HEK293 (cell line): Measurements from ENCODE around the gene PACS2.
A peak's percentile ranks its signal among the peaks of the same experiment; 100 is the strongest.

Experiments
- GFI1B ChIP-seq: fragments of 450-650 bp; formaldehyde crosslinking; IDR thresholded peaks from 2 replicates; pipeline ENCODE4 v1.5.1; 2016; ENCODE audit warnings: missing biosample characterization, missing genetic modification characterization
- HIC1 ChIP-seq: fragments of 450-650 bp; formaldehyde crosslinking; IDR thresholded peaks from 2 replicates; pipeline ENCODE4 v1.5.1; 2016; ENCODE audit warnings: missing biosample characterization, missing genetic modification characterization
- KLF10 ChIP-seq: fragments of 450-650 bp; IDR thresholded peaks from 2 replicates; pipeline ENCODE4 v1.5.1; 2018; ENCODE audit warnings: missing biosample characterization, mild to moderate bottlenecking, missing genetic modification characterization
- ZBTB1 ChIP-seq: fragments of 450-650 bp; formaldehyde crosslinking; IDR thresholded peaks from 2 replicates; pipeline ENCODE4 v1.5.1; 2016; ENCODE audit warnings: missing biosample characterization, missing genetic modification characterization
- ZBTB21 ChIP-seq: fragments of 450-650 bp; formaldehyde crosslinking; IDR thresholded peaks from 2 replicates; pipeline ENCODE4 v1.5.1; 2017; ENCODE audit warnings: missing biosample characterization, missing genetic modification characterization
- ZBTB6 ChIP-seq: fragments of 450-650 bp; formaldehyde crosslinking; IDR thresholded peaks from 2 replicates; pipeline ENCODE4 v1.5.1; 2017; ENCODE audit warnings: missing biosample characterization, missing genetic modification characterization
- ZNF121 ChIP-seq: fragments of 450-650 bp; formaldehyde crosslinking; IDR thresholded peaks from 2 replicates; pipeline ENCODE4 v1.5.1; 2016; ENCODE audit warnings: missing biosample characterization, missing genetic modification characterization
- ZNF155 ChIP-seq: fragments of 450-650 bp; formaldehyde crosslinking; IDR thresholded peaks from 2 replicates; pipeline ENCODE4 v1.5.1; 2016; ENCODE audit warnings: missing biosample characterization, missing genetic modification characterization
- ZNF184 ChIP-seq: fragments of 450-650 bp; IDR thresholded peaks from 2 replicates; pipeline ENCODE4 v1.5.1; 2018; ENCODE audit warnings: missing biosample characterization, mild to moderate bottlenecking, missing genetic modification characterization
- ZNF24 ChIP-seq: fragments of 450-650 bp; formaldehyde crosslinking; IDR thresholded peaks from 2 replicates; pipeline ENCODE4 v1.5.1; 2016; ENCODE audit warnings: missing biosample characterization, missing genetic modification characterization
- ZNF362 ChIP-seq: fragments of 450-650 bp; formaldehyde crosslinking; IDR thresholded peaks from 2 replicates; pipeline ENCODE4 v1.5.1; 2016; ENCODE audit warnings: missing biosample characterization, missing genetic modification characterization
- ZNF391 ChIP-seq: fragments of 450-650 bp; formaldehyde crosslinking; IDR thresholded peaks from 2 replicates; pipeline ENCODE4 v1.5.1; 2016; ENCODE audit warnings: low read depth, missing biosample characterization, missing genetic modification characterization, borderline replicate concordance
- ZNF488 ChIP-seq: fragments of 450-650 bp; formaldehyde crosslinking; IDR thresholded peaks from 2 replicates; pipeline ENCODE4 v1.5.1; 2016; ENCODE audit warnings: missing biosample characterization, missing genetic modification characterization
- ZNF501 ChIP-seq: fragments of 450-650 bp; formaldehyde crosslinking; IDR thresholded peaks from 2 replicates; pipeline ENCODE4 v1.5.1; 2016; ENCODE audit warnings: missing biosample characterization, missing genetic modification characterization
- ZNF514 ChIP-seq: fragments of 450-650 bp; formaldehyde crosslinking; IDR thresholded peaks from 2 replicates; pipeline ENCODE4 v1.5.1; 2016; ENCODE audit warnings: missing biosample characterization, missing genetic modification characterization
- ZNF518A ChIP-seq: fragments of 450-650 bp; formaldehyde crosslinking; conservative IDR thresholded peaks from 2 replicates; pipeline ENCODE4 v1.5.1; 2016; ENCODE audit warnings: low read depth, missing biosample characterization, missing genetic modification characterization
- ZNF645 ChIP-seq: fragments of 450-650 bp; formaldehyde crosslinking; IDR thresholded peaks from 2 replicates; pipeline ENCODE4; 2016; ENCODE audit warnings: missing biosample characterization, missing genetic modification characterization
- ZNF670 ChIP-seq: fragments of 450-650 bp; formaldehyde crosslinking; IDR thresholded peaks from 2 replicates; pipeline ENCODE4 v1.5.1; 2016; ENCODE audit warnings: missing biosample characterization, missing genetic modification characterization, low read depth
- ZNF747 ChIP-seq: fragments of 450-650 bp; formaldehyde crosslinking; IDR thresholded peaks from 2 replicates; pipeline ENCODE4 v1.5.1; 2016; ENCODE audit warnings: missing biosample characterization, missing genetic modification characterization
- ZNF777 ChIP-seq: fragments of 450-650 bp; formaldehyde crosslinking; IDR thresholded peaks from 2 replicates; pipeline ENCODE4 v1.5.1; 2017; ENCODE audit warnings: missing biosample characterization, missing genetic modification characterization, borderline replicate concordance
- ZNF791 ChIP-seq: fragments of 450-650 bp; formaldehyde crosslinking; IDR thresholded peaks from 2 replicates; pipeline ENCODE4 v1.5.1; 2016; ENCODE audit warnings: missing biosample characterization, missing genetic modification characterization
- ZSCAN30 ChIP-seq: fragments of 450-650 bp; IDR thresholded peaks from 2 replicates; pipeline ENCODE4 v1.5.1; 2018; ENCODE audit warnings: missing biosample characterization, mild to moderate bottlenecking, missing genetic modification characterization, moderate library complexity
- TF ChIP-seq, protein P1 (sequence below): sonication (generic); formaldehyde crosslinking; IDR thresholded peaks from 2 replicates; pipeline ENCODE4 v1.8.1; 2022; ENCODE audit warnings: mild to moderate bottlenecking, moderate library complexity, missing genetic modification reagents

The PACS2 gene

DNA sequence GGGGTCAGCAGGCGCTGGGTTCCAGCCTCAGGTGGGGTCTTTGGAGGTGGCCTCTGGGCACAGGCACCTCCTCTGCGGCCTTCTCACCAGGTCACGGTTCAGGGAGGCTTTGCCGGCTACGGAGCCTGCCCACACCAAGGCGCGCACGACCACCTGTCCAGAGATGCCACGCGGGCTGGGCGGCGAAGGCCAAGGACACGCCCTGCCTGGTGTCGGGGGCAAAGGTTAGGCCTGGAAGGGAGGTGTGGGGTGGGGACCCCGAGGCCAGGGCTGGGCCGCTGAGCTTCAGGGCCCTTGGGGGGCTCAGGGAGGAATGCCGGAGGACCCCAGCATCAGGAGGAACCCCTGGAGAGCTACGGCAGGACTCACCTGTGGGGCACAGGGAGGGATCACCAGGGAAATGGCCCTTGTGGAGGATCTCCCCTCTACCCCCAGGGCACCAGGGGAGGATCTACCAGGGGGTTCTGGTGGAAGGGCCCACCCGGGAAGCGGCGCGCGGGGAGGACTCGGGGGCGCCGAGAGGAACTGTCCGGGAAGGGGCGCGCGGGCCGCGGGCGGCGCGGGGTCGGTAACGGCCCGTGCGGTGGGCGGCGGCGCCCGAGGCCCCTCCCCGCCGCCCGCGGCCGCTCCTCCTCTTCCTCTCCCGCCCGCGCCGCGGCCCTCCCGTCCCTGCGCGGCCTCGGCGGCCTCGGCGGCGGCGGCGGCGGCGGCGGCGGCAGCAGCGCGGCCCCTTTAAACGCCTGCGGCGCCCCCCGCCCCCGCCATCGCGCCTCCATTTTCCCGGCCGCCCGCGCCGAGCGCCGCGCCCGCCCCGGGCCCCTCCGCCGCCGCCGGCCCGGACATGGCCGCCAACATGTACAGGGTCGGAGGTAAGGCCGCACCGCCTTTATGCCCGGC is 104.9 kb downstream of the PACS2 start, which contains the start of gene MTA1 (continued):
- TF ChIP-seq ZNF501 (tag by site-specific recombination) (0 out of 2 replicates have a peak, but pooled peaks have one; percentile 23), ZNF362 (tag by site-specific recombination) (no peak), ZNF518A (tag by site-specific recombination) (no peak), ZNF391 (tag by site-specific recombination) (no peak), GFI1B (tag by site-specific recombination) (no peak), ZBTB21 (tag by site-specific recombination) (no peak), HIC1 (peak; percentile 45; the same call in 1 of the 2 replicates), ZNF121 (tag by site-specific recombination) (no peak), ZNF777 (tag by site-specific recombination) (no peak), KLF10 (tag by site-specific recombination) (no peak), ZSCAN30 (tag by site-specific recombination) (no peak), ZNF155 (tag by site-specific recombination) (no peak), ZNF488 (tag by site-specific recombination) (no peak), ZNF645 (tag by site-specific recombination) (no peak), ZBTB1 (no peak), ZNF184 (tag by site-specific recombination) (no peak), ZNF670 (tag by site-specific recombination) (no peak), ZNF747 (tag by site-specific recombination) (no peak), ZNF24 (tag by site-specific recombination) (no peak), ZNF791 (tag by site-specific recombination) (no peak), ZNF514 (no peak), ZBTB6 (no peak)
- TF ChIP-seq, protein P1, sequence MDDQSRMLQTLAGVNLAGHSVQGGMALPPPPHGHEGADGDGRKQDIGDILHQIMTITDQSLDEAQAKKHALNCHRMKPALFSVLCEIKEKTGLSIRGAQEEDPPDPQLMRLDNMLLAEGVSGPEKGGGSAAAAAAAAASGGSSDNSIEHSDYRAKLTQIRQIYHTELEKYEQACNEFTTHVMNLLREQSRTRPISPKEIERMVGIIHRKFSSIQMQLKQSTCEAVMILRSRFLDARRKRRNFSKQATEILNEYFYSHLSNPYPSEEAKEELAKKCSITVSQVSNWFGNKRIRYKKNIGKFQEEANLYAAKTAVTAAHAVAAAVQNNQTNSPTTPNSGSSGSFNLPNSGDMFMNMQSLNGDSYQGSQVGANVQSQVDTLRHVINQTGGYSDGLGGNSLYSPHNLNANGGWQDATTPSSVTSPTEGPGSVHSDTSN (CRISPR knock-in tag): no peak
